ENCODE measurements around the gene AP3S2.

The AP3S2 gene

DNA sequence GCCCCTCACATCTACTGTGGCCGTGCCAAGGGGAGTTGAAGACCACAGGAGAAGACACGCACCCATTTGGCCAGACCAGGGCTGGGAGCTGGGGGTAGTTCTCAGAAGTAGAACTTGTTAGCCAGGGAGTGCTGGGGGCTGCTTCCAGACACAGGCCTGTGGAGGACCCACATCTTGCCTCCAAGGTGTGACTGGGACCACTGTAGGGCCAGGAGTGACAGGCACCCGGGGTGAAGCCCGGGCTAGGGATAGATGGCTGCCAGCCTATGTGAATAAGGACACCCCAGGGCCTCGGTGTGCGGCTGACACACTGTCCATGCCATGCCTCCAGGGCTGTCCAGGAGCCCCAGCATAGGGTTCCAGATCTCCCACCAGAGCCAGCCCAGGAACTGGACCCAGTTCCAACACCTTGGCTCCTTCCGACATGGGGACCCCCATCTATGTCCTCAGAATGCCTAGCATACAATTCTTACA, 80.9 kb downstream of the AP3S2 start:
- no peak for DNase-seq

DNA sequence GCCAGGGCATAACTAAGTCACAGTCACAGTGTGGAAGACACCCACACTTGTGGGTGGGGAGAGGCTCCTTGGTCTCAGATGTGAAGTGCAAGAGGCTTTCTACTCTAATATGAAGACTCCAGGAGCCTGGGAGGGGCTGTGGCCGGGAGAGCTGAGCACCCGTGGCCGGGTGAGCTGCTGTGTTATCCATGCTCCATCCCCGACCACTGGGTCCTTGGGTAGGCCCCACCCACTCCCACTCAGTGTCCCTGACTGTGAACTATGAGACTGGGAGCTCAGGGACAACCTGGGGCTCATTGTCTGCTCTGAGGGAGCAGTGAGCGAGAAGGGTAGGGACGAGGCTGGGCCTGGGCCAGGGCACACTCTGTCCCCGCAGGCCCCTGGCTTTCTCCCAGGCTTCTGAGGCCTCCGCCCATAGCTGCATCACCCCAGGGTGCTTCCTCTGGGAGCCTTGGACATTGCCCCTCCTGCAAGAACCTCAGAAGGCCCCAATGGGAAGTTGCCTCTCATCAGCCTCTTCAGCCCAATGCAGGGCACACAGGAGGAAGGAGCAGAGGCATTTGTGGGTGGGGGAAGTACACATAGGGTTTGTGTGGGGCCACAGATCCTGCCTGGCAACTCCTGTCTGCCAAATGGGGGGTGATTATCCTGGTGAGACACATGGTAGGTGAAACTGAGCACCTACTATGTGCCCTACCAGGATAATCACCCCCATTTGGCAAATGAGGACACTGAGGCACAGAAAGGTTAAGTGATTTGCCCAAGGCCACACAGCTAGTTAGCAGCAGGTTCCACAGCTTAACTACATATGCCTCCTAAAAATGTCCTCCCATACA, 81.6 kb downstream of the AP3S2 start:
- DNase-seq, result no peak

DNA sequence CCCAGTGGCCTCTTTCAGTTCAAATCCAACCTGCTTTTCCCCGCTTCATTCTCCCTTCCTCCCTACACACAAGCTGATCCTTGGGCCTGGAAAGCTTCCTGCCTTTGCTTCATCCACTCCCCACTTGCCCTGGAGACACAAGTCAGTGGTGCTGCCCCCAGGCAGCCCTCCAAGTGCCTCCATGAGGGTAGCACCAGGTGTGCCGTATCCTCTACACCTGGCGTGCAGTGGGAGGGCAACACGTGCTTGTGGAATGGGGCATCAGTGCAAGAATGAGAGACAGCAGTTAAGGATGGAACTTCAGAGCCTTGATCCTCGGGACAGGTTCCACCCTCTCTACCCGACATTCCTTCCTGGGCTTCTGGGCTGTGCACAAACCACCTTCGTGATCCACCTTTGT, 83.0 kb downstream of the AP3S2 start:
- no peak for DNase-seq

DNA sequence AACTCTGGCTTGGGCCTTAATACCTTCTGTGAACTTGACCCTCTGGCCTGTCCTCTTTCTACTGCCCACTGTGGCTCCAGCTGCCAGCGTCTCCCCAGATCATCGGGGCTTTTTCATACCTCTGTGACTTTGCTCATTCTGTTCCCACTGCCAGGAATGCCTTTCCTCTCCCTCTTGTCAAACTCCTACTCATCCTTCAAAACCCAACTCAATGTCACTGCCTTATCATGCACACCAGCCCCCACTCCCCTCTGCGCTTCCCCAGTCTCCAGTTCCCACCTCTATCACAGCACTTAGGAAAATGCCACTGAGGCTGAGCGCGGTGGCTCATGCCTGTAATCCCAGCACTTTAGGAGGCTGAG, 84.0 kb downstream of the AP3S2 start:
- DNase-seq, result no peak

DNA sequence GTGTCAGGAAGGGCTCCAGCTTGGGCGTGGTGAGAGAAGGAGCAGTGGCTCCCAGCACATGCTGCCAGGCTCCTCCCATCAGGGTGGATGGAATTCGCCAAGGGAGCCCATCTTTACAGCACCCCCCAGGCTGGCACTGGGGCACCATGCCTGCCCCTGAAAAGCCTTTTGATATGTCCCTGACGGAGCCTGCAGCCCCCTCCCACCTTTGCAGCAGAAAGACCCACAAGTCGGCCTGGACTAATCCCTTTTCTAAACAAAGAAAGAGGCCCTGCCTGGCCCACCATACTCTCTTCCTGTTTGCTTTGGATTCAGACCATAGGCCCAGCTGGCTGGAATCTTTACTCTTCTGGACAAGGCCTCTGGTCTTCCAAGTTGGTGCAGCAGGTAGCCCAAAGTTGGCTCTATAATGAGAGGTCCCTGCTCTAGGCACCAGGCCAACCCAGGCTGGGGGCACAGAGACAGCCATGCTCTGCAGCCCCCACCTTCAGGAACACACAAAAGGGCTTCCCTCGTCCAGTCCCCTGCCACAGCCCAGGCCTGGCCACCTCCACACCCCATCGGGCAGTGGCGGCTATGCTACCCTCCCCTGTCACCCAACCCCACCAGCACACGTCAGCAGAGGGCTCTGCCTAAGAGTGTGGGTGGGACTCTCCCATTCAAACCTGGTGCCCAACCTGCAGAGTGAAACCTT, 84.6 kb downstream of the AP3S2 start:
- DNase-seq, result no peak

DNA sequence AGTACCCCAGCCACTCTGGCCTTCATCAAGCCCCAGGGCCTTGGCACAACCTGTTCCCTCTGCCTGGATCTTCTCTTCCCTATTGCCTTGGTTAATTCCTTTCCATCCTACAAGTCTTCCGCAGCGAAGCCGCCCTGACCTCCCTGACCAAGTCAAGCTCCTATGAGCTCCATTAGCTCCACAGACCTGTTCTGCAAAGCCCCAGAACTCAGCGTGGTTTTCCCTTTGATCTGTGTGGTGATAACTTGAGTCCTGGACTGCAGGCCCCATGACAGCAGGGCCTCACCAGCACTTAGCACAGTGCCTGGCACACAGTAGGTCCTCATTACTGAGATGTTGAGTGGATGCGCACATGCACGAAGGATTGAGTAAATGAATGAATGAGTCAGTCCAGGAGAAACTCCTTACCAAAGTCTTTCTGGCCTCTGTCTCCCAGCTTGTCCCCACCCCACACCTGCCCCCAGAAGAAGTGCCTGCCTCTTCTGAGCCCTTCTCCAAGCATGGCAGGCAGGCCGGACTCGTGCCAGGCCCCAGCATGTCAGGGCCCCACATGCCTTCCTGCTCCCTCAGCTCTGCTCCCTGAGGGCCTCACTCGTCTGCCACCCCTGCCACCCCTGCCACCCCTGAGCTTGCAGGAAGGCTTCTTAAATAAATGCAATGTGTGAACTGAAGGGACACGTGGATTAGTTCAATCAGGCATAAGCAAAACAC, 85.5 kb downstream of the AP3S2 start:
- no peak for DNase-seq

DNA sequence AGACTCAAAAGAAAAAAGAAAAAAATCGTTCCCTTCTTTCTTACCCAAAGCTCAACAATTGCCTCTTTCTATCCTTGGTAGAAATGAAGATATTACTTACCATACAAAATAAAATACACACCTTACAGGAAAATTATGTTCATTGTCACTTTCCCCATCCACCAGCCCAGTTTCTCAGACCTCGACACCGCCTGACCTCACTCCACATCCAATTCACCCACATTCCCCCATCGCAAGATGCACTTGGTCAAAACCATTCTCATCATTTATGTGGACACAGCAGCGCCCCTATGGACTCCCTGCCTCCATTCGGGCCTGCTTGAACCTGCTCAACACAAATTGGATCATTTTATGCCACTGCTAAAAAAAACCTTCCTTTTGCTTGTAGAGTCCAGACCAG, 86.1 kb downstream of the AP3S2 start:
- no peak for DNase-seq

DNA sequence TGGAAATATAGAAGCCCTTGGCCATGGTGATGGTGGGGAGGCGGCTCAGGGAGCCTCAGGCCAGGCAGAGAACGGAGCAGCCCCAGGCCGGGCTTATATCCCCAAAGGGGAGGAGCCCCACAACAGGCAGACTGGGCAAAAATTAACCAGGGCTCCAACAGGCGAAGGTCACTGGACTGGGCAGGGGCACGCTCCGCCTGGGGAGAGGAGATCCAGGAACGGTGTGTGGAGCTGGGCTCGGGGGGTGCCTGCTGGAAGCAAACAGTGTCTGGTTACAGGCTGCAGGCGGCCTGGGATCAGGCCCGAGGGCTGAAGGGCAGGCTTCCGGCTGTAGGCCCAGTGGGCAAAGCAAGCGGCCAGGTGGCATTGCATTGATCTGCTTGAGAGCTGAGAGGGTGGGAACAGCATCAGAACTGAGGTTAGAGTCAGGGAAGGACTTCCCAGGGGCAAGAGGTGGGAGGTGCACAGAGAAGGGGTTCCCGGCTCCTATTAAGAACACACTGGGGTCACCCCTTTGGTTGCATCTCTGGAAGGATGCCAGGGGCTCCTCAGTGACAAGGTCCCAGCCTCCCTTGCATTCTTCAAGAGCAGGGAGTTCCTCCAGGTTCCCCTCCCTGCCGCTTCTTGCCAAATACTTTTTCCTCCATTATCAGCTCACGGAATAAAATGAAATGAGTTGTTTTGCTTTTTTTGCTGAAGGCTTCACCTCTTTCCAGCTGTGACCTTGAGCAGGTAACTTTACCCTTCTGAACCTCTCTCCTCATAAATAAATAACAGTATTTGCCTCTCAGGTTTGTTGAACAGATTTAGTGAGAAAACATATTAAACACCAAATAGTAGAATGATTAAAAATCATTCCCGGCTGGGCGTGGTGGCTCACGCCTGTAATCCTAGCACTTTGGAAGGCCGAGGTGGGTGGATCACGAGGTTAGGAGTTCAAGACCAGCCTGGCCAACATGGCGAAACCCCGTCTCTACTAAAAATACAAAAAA, 86.9 kb downstream of the AP3S2 start:
- DNase-seq, result no peak

DNA sequence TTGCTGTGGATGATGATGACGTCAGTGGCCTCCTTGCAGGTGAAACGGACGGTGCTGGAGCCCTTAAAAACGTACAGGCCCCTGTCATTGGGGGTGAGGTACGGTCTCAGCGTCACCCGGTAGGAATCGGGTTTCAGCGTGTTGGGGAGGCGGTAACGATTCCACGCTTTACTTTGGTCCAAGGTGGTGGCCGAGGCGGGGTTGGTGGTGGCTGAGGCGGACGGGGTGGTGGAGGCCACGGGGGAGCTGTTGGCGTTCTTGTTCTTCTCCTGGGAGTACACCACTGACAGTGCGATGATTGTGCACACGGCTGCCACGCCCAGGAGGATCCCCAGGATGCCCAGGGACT, 87.6 kb downstream of the AP3S2 start:
- DNase-seq, result no peak

DNA sequence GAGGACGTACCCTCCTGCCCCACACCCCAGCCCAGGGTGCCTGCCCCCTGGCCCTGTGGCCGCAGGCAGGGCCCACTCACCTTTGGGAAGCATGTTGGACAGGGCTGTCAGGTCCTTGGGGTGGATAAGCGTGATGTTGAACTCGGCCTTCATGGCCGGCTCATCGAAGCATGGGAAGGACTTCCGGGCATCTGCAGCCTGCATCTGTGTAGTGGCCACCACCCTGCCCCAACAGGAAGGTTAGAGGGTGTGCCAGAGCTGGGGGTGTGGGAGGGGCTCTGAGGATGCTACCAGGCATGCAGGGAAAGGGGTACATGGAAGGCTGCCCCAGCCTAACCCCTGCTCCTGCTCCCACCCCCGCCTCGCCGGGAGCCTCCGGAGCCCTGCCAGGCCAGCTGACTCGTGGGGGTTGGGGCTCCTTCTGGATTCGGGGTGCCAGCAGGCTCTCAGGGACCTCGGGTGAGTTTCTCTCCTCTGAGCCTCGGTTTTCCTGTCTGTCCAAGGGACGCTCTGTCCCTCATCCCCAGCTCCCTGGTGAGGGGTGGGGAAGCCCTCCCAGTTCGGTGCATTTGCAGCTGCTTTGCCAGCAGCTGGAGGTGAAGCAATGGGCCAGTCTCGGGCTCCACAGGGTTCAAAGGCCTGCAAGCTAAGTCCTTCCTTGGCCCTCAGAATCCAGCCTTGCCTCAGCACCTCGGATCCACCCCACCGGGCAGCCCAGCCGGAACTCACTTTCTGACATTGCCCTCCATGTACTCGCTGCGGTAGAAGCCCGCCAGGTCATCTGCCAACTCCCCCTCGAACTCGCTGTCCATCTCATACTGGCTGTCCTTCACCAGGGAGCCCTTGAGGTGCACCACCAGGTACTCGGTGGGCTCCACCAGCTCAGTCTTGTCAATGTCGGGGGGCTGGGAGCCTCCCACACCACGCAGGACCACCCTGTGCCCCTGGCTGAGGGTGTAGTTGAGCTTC, 88.3 kb downstream of the AP3S2 start:
- no peak for DNase-seq

DNA sequence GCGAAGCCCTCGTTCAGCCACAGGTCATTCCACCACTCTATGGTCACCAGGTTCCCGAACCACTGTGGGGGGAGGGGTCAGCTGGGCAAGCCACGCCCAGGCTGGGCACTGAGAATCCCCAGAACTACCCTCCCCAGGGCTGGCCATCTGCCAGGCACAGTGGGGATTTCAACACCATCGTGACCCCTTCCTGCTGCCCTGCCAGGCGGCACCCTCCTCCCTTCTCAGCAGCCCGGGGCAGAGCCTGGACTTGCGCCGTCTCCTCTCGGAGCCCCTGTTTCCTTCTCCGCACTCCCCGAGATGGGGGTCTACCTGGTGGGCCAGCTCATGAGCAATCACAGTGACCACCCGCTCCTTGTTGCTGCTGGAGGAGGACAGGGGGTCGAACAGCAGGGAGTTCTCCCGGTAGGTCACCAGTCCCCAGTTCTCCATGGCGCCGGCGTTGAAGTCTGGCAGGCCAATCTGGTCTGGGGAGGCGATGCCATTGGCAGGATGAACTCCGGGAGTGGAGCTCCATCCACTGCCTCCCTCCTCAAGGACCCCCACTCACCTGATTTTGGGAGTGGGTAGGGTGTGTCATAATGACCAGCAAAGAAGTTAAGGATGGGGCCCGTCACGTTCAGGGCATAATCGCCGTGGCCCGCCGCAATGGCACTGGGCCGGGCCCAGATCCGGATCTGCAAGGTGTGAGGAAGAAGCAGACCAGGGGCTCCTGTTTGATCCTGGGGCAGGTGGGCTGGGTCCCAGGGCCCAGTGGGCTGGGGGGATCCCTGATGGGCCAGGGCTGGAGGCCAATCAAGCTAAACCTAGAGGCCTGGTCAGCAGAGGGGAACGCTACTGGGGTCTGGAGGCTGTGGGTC, 89.6 kb downstream of the AP3S2 start:
- DNase-seq, result no peak

DNA sequence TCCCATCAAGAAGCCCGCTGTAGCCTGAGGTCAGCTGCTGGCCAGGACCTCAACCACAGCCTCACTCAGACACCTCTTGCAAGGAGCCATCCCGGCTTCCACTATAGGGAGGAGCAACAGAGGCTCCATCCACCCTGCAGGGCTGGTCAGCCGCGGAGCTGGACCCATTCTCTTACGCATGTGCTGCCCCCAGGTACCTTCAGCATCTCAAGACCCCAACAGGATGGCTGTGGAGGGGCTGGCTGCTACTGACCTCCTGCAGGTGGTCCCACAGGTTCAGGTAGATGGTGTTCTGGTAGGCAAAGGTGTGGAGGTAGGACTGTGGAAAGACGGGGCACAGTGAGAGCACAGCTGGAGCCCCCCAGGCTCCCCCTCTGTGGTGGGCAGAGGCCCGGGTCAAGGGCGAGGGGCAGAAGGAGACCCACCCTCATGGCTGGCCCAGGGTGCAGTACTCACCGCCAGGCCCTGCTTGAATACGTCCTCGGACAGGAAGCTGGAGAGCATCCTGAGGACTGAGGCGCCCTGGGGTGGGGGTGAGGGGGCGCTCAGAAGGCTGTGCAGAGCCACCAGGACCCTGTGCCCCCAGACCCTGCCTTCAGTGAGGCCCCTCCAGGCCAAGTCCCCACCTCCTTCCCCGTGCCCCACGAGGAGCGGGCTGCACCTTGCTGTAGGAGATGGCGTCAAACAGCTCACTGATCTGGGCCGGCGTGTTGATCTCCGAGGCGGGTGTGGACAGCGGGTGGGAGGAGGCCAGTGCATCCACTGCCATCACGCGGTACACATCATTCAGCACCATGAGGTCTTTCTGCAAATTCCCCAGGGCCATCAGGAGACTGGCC, 90.6 kb downstream of the AP3S2 start:
- DNase-seq, result no peak

DNA sequence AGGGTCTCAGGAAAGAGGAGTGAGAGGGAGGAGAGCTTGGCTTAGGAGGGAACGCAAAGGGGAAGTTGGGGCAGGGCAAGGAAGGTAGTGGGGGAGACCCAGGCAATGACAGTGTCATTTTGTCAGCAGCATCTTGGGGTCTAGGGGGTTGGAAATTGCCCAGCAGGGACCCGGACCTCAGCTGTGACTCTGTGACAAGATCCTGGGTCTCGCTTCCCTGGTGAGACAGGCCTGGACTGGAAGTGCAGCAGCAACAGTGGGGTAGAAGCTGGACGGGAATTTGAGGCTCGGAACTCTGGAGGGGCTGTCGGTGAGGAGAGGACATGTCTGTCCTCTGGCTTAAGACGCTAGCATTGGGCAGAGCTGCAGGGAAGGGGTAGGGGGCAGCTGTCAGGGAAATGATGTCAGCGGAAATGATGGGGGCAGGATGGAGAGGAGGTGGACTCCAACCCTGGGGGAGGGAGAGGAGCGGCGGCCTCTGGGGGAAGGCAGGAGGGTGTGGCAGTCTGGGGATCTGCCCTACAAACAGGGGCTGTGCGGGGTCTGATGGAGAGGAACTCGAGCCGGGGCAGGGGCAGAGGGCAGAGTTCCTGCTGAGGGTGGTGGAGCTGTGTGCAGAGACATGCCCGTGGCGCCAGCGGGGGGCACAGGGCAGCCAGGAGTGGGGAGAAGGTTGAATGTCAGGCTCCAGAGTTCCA, 91.4 kb downstream of the AP3S2 start:
- DNase-seq, result no peak

DNA sequence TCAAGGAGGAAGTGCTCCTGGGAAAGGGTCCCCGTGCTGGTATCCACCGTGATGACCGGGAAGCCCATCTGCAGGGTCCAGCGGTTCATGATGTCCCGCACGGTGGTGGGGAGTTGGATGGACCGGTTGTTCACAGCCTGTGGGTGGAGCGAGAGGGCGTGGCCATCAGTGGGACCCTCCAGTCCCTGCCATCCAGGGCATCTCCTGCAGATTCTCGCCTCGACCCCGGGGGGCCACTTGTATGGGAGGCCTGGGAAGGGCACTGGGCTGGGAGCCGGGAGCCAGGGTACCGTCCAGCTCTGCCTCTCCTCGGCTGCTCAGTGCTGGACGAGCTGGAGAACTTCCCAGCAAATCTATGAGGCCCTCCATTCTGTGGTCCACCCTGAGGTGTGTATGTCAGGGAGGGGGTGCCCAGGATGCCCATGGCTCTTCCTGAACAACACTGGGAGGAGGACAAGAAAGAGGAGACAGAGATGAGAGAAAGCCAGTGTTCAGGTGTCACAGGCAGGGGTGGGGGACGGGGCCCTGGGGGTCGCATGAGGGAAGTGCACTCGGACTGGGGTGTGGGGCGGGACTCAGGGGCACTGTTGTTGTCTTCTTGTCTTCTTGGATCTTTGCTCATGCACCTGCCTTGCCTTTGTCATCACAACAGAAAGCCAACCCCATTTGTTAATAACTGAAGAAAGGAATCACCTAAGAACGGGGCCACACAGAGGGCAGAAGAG, 92.2 kb downstream of the AP3S2 start:
- DNase-seq, result no peak

DNA sequence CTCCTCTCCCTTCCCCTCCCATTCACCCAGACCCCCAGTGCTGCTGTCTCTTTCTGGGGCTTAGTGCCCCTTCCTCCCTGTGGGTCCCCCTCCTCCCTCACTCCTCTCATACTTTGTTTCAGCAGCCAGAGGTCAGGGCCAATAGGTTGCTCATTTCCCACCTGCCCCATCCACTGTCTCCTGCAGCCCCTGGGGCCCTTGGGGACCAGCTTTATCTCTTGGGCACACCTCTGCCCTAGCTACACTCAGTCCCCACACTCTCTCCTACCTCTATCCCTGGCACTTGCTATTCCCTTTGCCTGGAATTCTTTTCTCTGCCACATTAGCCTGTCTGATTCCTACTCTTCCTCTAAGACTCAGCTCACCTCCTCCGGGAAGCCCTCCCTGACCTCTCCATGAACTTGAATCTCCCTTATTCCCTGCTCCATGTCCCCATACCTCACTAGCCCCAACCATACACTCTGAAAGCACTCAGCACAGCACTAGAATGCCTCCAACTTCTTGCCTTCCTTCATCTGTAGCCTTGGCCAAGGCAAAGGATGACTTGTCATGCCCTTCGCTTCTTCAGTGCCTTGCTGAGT, 93.8 kb downstream of the AP3S2 start:
- DNase-seq, result no peak

DNA sequence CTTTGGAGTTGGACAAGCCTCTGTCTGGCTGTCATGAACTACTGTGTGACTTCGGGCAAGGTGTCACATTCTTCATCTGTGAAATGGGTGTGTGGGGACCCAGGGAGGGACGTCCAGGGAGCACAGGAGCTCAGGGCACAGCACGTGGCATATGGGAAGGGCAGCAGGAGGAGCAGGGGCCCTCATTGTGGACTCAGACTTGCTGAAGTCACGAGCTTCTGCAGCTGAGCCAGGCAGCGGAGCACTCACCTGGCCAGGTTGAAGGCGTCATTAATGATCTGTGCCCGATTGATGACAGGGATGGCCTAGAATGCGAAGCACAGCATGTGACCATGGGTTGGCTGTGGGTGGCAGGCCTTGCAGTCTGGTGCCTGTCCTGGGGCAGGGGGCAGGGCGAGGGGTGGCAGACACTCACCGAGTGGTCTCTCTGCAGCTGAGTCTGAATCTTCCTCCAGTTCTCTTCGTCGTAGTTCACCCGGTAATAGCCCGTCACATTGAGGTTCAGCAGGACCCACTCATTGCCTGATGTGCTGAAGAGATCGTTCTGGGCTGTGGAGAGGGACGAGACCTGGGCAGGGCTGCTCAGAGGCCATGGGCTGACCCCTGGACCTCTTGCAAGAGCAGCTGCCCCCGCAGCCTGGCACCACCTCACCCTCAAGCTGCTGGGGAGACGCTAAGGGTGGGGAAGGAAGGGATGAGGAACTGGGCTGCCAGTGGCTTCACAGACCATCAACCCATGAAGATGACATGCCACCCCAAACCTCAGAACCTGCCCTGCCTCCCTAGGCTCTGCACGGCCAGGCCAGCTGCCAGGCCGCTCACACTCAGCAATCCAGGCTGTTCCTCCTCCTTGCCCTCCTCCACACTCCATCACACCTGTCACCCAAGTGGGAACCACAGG, 94.5 kb downstream of the AP3S2 start:
- DNase-seq, result no peak
